GM23338 (cell line): Measurements from ENCODE around the gene TBX1. TPM values are rescaled to one million over a fixed set of nuclear protein-coding genes. Genes with fewer than 3 reads are reported as not detected.

Experiments used
- ATAC-seq: fragments of 200-7000 bp; cut with Tn5 transposase; 3 replicates; pipeline ENCODE4 v1.9.1; 2020
- DNase-seq: peaks from one replicate; pipeline ENCODE4 v3.0.0-alpha.2; 2015; ENCODE audit warnings: low spot score
- H2AFZ ChIP-seq: fragments of 200-600 bp; sonication (generic); 2 replicates; pipeline ENCODE4 v1.8.0; 2016; ENCODE audit warnings: antibody characterized with exemption, mild to moderate bottlenecking, moderate library complexity
- H3F3A ChIP-seq: fragments of 200-600 bp; sonication (generic); replicated peaks from 2 replicates; pipeline ENCODE4 v1.8.0; 2017; ENCODE audit warnings: antibody characterized with exemption, mixed run types, low read depth
- H3K27ac ChIP-seq: fragments of 200-600 bp; sonication (generic); 2 replicates; pipeline ENCODE4 v1.6.1; 2016; ENCODE audit warnings: low read depth
- H3K27me3 ChIP-seq: fragments of 200-600 bp; sonication (generic); 2 replicates; pipeline ENCODE4 v1.8.0; 2016; ENCODE audit warnings: mild to moderate bottlenecking, mixed run types, moderate library complexity; ENCODE audit not compliant: insufficient read depth
- H3K36me3 ChIP-seq: fragments of 200-600 bp; sonication (generic); 2 replicates; pipeline ENCODE4 v1.8.0; 2016; ENCODE audit warnings: mild to moderate bottlenecking; ENCODE audit not compliant: insufficient read depth
- H3K4me1 ChIP-seq: fragments of 200-600 bp; sonication (generic); 2 replicates; pipeline ENCODE4 v1.8.0; 2016; ENCODE audit warnings: mild to moderate bottlenecking, moderate library complexity; ENCODE audit not compliant: insufficient read depth
- H3K4me2 ChIP-seq: fragments of 200-600 bp; sonication (generic); 2 replicates; pipeline ENCODE4 v1.7.1; 2017; ENCODE audit warnings: mixed run types
- H3K4me3 ChIP-seq: fragments of 200-600 bp; sonication (generic); 2 replicates; pipeline ENCODE4 v1.6.1; 2016; ENCODE audit warnings: mixed run types
- H3K79me2 ChIP-seq: fragments of 200-600 bp; sonication (generic); replicated peaks from 2 replicates; pipeline ENCODE4 v1.8.0; 2017; ENCODE audit warnings: mild to moderate bottlenecking; ENCODE audit not compliant: insufficient read depth
- H3K9me2 ChIP-seq: fragments of 200-600 bp; sonication (generic); 2 replicates; pipeline ENCODE4 v1.8.0; 2017; ENCODE audit not compliant: insufficient read depth
- H4K20me1 ChIP-seq: fragments of 200-600 bp; sonication (generic); replicated peaks from 2 replicates; pipeline ENCODE4 v1.8.0; 2017; ENCODE audit warnings: mild to moderate bottlenecking; ENCODE audit not compliant: insufficient read depth
- H3K27ac Mint-ChIP-seq: 2 replicates; pipeline ENCODE4 v1.8.0; 2020; ENCODE audit warnings: inconsistent platforms, mild to moderate bottlenecking, moderate library complexity, mixed read lengths
- H3K27me3 Mint-ChIP-seq: 3 replicates; pipeline ENCODE4 v1.8.0; 2022; ENCODE audit warnings: low read depth, mild to moderate bottlenecking, moderate library complexity, mixed read lengths, inconsistent platforms; ENCODE audit not compliant: insufficient read depth, poor library complexity
- H3K36me3 Mint-ChIP-seq: 3 replicates; pipeline ENCODE4 v1.8.0; 2021; ENCODE audit warnings: low read depth, mild to moderate bottlenecking, inconsistent platforms, moderate library complexity, mixed read lengths
- H3K4me1 Mint-ChIP-seq: 3 replicates; pipeline ENCODE4 v1.8.0; 2020; ENCODE audit warnings: mild to moderate bottlenecking, inconsistent platforms, mixed read lengths
- H3K4me3 Mint-ChIP-seq: 3 replicates; pipeline ENCODE4 v1.8.0; 2021; ENCODE audit warnings: moderate library complexity, mild to moderate bottlenecking, inconsistent platforms, mixed read lengths
- H3K9me3 Mint-ChIP-seq: 3 replicates; pipeline ENCODE4 v1.8.0; 2020; ENCODE audit warnings: moderate library complexity, mild to moderate bottlenecking, inconsistent platforms, mixed read lengths
- CREB1 ChIP-seq: fragments of 250-450 bp; sonication (Bioruptor Pico); IDR thresholded peaks from 2 replicates; pipeline ENCODE4 v1.5.0; 2020; ENCODE audit warnings: low read depth, mild to moderate bottlenecking, moderate library complexity
- EZH2 ChIP-seq: fragments of 200-600 bp; sonication (generic); IDR thresholded peaks from one replicate; pipeline ENCODE4 v1.8.0; 2017; ENCODE audit warnings: antibody characterized with exemption, mild to moderate bottlenecking, low read depth; ENCODE audit not compliant: unreplicated experiment
- EZH2phosphoT487 ChIP-seq: fragments of 200-600 bp; sonication (generic); IDR thresholded peaks from one replicate; pipeline ENCODE4 v1.8.1; 2018; ENCODE audit warnings: antibody characterized with exemption; ENCODE audit not compliant: unreplicated experiment
- JUNB ChIP-seq: IDR thresholded peaks from one replicate; pipeline ENCODE4 v1.6.1; 2016; ENCODE audit warnings: antibody characterized with exemption; ENCODE audit not compliant: unreplicated experiment
- NANOG ChIP-seq: IDR thresholded peaks from 2 replicates; pipeline ENCODE4 v1.6.1; 2016; ENCODE audit warnings: antibody characterized with exemption, borderline replicate concordance
- POLR2AphosphoS5 ChIP-seq: IDR thresholded peaks from 2 replicates; pipeline ENCODE4 v1.6.1; 2016; ENCODE audit warnings: antibody characterized with exemption, low read depth
- STAT1 ChIP-seq: IDR thresholded peaks from one replicate; pipeline ENCODE4 v1.6.1; 2016; ENCODE audit warnings: antibody characterized with exemption; ENCODE audit not compliant: unreplicated experiment
- ZNF114 ChIP-seq: fragments of 250-450 bp; sonication (Bioruptor Pico); IDR thresholded peaks from 2 replicates; pipeline ENCODE4 v1.5.0; 2020; ENCODE audit warnings: mild to moderate bottlenecking, moderate library complexity
- polyA plus RNA-seq: library from polyadenylated mRNA; unstranded; fragments of >200 nt; fragmentation: Nextera tagmentation; extraction: Ambion mirVana; gene quantifications from 2 replicates; pipeline ENCODE4 v1.2.1, GENCODE V29; 2016
- total RNA-seq: library from RNA; depleted of rRNA; stranded (reverse); fragments of >200 nt; shearing (Covaris generic); gene quantifications from 2 replicates; pipeline ENCODE4 v1.2.3, GENCODE V29; 2014
- TF ChIP-seq, protein P1 (sequence below), 2 experiments: fragments of 200-600 bp in 1 of 2; sonication (generic) in 1 of 2; conservative IDR thresholded peaks; 2 replicates each; pipeline versions ENCODE4 v1.5.1 to v1.6.1; 2016 to 2017; ENCODE audit warnings: antibody characterized with exemption in 2 of 2, low read depth in 2 of 2, mild to moderate bottlenecking in 2 of 2, moderate library complexity in 1 of 2
- TF ChIP-seq, protein P2 (sequence below): IDR thresholded peaks from one replicate; pipeline ENCODE4 v1.6.1; 2018; ENCODE audit warnings: antibody characterized with exemption; ENCODE audit not compliant: unreplicated experiment
- TF ChIP-seq, protein P3 (sequence below): fragments of 250-450 bp; sonication (Bioruptor Pico); IDR thresholded peaks from 2 replicates; pipeline ENCODE4 v1.5.0; 2020; ENCODE audit warnings: mild to moderate bottlenecking, moderate library complexity

Gene TBX1
- total and polyA plus RNA-seq, 2 experiments from 2014 or later, result 0.19 to 0.66 TPM

DNA sequence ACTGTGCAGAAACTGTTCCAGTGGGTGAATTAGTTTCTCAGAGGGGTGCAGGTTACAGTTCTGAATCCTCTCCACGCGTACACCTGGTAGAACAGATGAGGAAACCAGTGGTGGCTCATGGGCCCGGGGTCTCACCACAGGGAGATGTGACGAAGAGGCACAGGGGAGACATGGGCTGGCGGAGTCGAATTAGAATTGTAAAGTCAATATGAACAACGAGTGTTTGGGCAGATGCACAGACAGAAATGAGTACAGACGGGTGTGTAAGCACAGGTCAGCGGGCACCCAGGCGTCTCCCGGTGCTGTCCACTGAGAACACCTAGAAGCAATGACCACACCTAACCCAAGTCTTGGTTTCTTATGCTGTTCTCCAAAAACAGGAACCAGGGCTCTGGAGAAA lies 52.3 kb downstream of the TBX1 start (continued):
- TF ChIP-seq NANOG (no peak), CREB1 (no peak), EZH2phosphoT487 (no peak)
- TF ChIP-seq, protein P1, sequence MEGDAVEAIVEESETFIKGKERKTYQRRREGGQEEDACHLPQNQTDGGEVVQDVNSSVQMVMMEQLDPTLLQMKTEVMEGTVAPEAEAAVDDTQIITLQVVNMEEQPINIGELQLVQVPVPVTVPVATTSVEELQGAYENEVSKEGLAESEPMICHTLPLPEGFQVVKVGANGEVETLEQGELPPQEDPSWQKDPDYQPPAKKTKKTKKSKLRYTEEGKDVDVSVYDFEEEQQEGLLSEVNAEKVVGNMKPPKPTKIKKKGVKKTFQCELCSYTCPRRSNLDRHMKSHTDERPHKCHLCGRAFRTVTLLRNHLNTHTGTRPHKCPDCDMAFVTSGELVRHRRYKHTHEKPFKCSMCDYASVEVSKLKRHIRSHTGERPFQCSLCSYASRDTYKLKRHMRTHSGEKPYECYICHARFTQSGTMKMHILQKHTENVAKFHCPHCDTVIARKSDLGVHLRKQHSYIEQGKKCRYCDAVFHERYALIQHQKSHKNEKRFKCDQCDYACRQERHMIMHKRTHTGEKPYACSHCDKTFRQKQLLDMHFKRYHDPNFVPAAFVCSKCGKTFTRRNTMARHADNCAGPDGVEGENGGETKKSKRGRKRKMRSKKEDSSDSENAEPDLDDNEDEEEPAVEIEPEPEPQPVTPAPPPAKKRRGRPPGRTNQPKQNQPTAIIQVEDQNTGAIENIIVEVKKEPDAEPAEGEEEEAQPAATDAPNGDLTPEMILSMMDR (conservative IDR thresholded peaks at IDR 0.05; ENCODE audit: low read depth in 2 of 2), result no peak

DNA sequence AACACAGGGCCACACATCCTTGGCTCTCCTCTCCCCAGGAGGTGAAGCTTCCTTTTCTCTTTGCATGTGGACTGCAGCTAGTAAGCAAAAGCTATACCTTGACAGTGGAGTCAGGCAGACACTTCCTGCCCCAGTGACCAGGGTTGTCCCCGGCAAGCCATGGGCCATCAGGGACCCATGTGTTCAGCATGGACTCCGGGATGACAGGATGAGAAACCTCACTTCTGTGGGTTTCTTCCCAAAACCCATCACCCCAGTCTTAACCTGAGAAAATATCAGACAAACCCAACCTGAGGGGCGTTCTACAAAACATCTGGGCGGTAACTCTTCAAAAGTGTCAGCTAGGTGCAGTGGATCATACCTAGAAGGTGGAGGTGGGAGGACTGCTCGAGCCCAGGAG lies 53.9 kb downstream of the TBX1 start:
- Histone ChIP-seq H3K79me2 (no peaks in the 10 kb centered on the region), H3K9me2 (no peaks in the 10 kb centered on the region), H2AFZ (no peak overlapping the region), H3K27ac (no peak overlapping the region), H3K4me2 (no peak overlapping the region), H3K36me3 (no peaks in the 10 kb centered on the region), H3K27me3 (no peaks in the 10 kb centered on the region), H3F3A (no peaks in the 10 kb centered on the region), H3K4me1 (no peaks in the 10 kb centered on the region), H4K20me1 (no peaks in the 10 kb centered on the region; the same call in 1 of the 2 replicates), H3K4me3 (no peak overlapping the region)
- H3K27ac Mint-ChIP-seq, result no peak overlapping the region
- ATAC-seq (no peak), DNase-seq (no peak)
- no peaks in the 10 kb centered on the region for H3K9me3 Mint-ChIP-seq
- H3K27me3 Mint-ChIP-seq, result peaks cover 9% of the 10 kb centered on the region
- H3K4me3 Mint-ChIP-seq, result no peak overlapping the region
- no peaks in the 10 kb centered on the region for H3K4me1 Mint-ChIP-seq
- no peaks in the 10 kb centered on the region for H3K36me3 Mint-ChIP-seq
- TF ChIP-seq ZNF114 (CRISPR knock-in tag), result no peak
- no peak for TF ChIP-seq STAT1
- TF ChIP-seq, protein P2, sequence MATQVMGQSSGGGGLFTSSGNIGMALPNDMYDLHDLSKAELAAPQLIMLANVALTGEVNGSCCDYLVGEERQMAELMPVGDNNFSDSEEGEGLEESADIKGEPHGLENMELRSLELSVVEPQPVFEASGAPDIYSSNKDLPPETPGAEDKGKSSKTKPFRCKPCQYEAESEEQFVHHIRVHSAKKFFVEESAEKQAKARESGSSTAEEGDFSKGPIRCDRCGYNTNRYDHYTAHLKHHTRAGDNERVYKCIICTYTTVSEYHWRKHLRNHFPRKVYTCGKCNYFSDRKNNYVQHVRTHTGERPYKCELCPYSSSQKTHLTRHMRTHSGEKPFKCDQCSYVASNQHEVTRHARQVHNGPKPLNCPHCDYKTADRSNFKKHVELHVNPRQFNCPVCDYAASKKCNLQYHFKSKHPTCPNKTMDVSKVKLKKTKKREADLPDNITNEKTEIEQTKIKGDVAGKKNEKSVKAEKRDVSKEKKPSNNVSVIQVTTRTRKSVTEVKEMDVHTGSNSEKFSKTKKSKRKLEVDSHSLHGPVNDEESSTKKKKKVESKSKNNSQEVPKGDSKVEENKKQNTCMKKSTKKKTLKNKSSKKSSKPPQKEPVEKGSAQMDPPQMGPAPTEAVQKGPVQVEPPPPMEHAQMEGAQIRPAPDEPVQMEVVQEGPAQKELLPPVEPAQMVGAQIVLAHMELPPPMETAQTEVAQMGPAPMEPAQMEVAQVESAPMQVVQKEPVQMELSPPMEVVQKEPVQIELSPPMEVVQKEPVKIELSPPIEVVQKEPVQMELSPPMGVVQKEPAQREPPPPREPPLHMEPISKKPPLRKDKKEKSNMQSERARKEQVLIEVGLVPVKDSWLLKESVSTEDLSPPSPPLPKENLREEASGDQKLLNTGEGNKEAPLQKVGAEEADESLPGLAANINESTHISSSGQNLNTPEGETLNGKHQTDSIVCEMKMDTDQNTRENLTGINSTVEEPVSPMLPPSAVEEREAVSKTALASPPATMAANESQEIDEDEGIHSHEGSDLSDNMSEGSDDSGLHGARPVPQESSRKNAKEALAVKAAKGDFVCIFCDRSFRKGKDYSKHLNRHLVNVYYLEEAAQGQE, result no peak
- TF ChIP-seq POLR2AphosphoS5, result no peak
- TF ChIP-seq, protein P1 (conservative IDR thresholded peaks at IDR 0.05; ENCODE audit: low read depth in 2 of 2), result no peak
- TF ChIP-seq CREB1, result no peak
- no peak for TF ChIP-seq JUNB
- no peak for TF ChIP-seq NANOG
- TF ChIP-seq, protein P3, sequence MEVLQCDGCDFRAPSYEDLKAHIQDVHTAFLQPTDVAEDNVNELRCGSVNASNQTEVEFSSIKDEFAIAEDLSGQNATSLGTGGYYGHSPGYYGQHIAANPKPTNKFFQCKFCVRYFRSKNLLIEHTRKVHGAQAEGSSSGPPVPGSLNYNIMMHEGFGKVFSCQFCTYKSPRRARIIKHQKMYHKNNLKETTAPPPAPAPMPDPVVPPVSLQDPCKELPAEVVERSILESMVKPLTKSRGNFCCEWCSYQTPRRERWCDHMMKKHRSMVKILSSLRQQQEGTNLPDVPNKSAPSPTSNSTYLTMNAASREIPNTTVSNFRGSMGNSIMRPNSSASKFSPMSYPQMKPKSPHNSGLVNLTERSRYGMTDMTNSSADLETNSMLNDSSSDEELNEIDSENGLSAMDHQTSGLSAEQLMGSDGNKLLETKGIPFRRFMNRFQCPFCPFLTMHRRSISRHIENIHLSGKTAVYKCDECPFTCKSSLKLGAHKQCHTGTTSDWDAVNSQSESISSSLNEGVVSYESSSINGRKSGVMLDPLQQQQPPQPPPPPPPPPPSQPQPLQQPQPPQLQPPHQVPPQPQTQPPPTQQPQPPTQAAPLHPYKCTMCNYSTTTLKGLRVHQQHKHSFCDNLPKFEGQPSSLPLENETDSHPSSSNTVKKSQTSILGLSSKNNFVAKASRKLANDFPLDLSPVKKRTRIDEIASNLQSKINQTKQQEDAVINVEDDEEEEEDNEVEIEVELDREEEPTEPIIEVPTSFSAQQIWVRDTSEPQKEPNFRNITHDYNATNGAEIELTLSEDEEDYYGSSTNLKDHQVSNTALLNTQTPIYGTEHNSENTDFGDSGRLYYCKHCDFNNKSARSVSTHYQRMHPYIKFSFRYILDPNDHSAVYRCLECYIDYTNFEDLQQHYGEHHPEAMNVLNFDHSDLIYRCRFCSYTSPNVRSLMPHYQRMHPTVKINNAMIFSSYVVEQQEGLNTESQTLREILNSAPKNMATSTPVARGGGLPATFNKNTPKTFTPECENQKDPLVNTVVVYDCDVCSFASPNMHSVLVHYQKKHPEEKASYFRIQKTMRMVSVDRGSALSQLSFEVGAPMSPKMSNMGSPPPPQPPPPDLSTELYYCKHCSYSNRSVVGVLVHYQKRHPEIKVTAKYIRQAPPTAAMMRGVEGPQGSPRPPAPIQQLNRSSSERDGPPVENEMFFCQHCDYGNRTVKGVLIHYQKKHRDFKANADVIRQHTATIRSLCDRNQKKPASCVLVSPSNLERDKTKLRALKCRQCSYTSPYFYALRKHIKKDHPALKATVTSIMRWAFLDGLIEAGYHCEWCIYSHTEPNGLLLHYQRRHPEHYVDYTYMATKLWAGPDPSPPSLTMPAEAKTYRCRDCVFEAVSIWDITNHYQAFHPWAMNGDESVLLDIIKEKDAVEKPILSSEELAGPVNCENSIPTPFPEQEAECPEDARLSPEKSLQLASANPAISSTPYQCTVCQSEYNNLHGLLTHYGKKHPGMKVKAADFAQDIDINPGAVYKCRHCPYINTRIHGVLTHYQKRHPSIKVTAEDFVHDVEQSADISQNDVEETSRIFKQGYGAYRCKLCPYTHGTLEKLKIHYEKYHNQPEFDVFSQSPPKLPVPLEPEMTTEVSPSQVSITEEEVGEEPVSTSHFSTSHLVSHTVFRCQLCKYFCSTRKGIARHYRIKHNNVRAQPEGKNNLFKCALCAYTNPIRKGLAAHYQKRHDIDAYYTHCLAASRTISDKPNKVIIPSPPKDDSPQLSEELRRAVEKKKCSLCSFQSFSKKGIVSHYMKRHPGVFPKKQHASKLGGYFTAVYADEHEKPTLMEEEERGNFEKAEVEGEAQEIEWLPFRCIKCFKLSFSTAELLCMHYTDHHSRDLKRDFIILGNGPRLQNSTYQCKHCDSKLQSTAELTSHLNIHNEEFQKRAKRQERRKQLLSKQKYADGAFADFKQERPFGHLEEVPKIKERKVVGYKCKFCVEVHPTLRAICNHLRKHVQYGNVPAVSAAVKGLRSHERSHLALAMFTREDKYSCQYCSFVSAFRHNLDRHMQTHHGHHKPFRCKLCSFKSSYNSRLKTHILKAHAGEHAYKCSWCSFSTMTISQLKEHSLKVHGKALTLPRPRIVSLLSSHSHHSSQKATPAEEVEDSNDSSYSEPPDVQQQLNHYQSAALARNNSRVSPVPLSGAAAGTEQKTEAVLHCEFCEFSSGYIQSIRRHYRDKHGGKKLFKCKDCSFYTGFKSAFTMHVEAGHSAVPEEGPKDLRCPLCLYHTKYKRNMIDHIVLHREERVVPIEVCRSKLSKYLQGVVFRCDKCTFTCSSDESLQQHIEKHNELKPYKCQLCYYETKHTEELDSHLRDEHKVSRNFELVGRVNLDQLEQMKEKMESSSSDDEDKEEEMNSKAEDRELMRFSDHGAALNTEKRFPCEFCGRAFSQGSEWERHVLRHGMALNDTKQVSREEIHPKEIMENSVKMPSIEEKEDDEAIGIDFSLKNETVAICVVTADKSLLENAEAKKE (CRISPR knock-in tag), result no peak
- no peak for TF ChIP-seq EZH2
